Astrocyte (in vitro differentiated cells and primary cell): Measurements from ENCODE around the gene B9D1. TPM values are rescaled to one million over a fixed set of nuclear protein-coding genes. Genes with fewer than 3 reads are reported as not detected.
A peak's percentile ranks its signal among the peaks of the same experiment; 100 is the strongest.

Experiments used
- DNase-seq: peaks from one replicate; pipeline ENCODE4 v3.0.0-alpha.2; 2010; ENCODE audit warnings: low read depth
- FAIRE-seq: peaks from 2 replicates; lab custom pipeline; 2011; peaks lifted over from hg19 to GRCh38; lab: Jason Lieb, UNC
- H2AFZ ChIP-seq: 2 replicates; pipeline ENCODE4 v1.6.0; 2012; ENCODE audit warnings: low read depth, low read length, inconsistent platforms
- H3K27ac ChIP-seq: 2 replicates; pipeline ENCODE4 v1.5.1; 2011; ENCODE audit warnings: low read depth, low read length, inconsistent platforms
- H3K27me3 ChIP-seq: 2 replicates; pipeline ENCODE4 v1.6.0; 2011; ENCODE audit warnings: low read length, inconsistent platforms; ENCODE audit not compliant: insufficient read depth
- H3K36me3 ChIP-seq: 2 replicates; pipeline ENCODE4 v1.5.1; 2011; ENCODE audit warnings: low read length, inconsistent platforms; ENCODE audit not compliant: insufficient read depth
- H3K4me1 ChIP-seq: 2 replicates; pipeline ENCODE4 v1.5.1; 2011; ENCODE audit warnings: low read length, inconsistent platforms; ENCODE audit not compliant: insufficient read depth
- H3K4me2 ChIP-seq: 2 replicates; pipeline ENCODE4 v1.6.0; 2012; ENCODE audit warnings: low read length, inconsistent platforms
- H3K4me3 ChIP-seq: 2 replicates; pipeline ENCODE4 v1.5.1; 2011; ENCODE audit warnings: low read depth, mild to moderate bottlenecking, low read length, inconsistent platforms; ENCODE audit not compliant: insufficient read depth
- H3K79me2 ChIP-seq: 2 replicates; pipeline ENCODE4 v1.6.0; 2012; ENCODE audit warnings: mild to moderate bottlenecking, low read length, inconsistent platforms; ENCODE audit not compliant: insufficient read depth
- H3K9ac ChIP-seq: 2 replicates; pipeline ENCODE4 v1.6.0; 2012; ENCODE audit warnings: mild to moderate bottlenecking, low read length, inconsistent platforms
- H3K9me3 ChIP-seq: 2 replicates; pipeline ENCODE4 v1.5.1; 2012; ENCODE audit warnings: low read depth, mild to moderate bottlenecking, low read length, inconsistent platforms; ENCODE audit not compliant: insufficient read depth
- H4K20me1 ChIP-seq: 2 replicates; pipeline ENCODE4 v1.6.0; 2012; ENCODE audit warnings: low read length, inconsistent platforms; ENCODE audit not compliant: insufficient read depth
- H3K27ac Mint-ChIP-seq: one replicate; pipeline ENCODE4 v1.8.0; 2021; ENCODE audit warnings: mild to moderate bottlenecking, mixed read lengths; ENCODE audit not compliant: unreplicated experiment
- H3K27me3 Mint-ChIP-seq: one replicate; pipeline ENCODE4 v1.8.0; 2021; ENCODE audit warnings: low read depth, mixed read lengths; ENCODE audit not compliant: unreplicated experiment
- H3K36me3 Mint-ChIP-seq: one replicate; pipeline ENCODE4 v1.8.0; 2021; ENCODE audit warnings: low read depth, mixed read lengths; ENCODE audit not compliant: unreplicated experiment
- H3K4me1 Mint-ChIP-seq: one replicate; pipeline ENCODE4 v1.8.0; 2021; ENCODE audit warnings: low read depth, mixed read lengths; ENCODE audit not compliant: unreplicated experiment
- H3K4me3 Mint-ChIP-seq: one replicate; pipeline ENCODE4 v1.8.0; 2021; ENCODE audit warnings: mild to moderate bottlenecking, moderate library complexity, mixed read lengths; ENCODE audit not compliant: unreplicated experiment
- H3K9me3 Mint-ChIP-seq: one replicate; pipeline ENCODE4 v1.8.0; 2021; ENCODE audit warnings: mild to moderate bottlenecking, mixed read lengths; ENCODE audit not compliant: unreplicated experiment
- CTCF ChIP-seq: IDR thresholded peaks from 2 replicates; pipeline ENCODE4 v1.5.1; 2011; ENCODE audit warnings: low read depth, mild to moderate bottlenecking, inconsistent platforms, low read length, moderate library complexity; ENCODE audit not compliant: insufficient read depth
- EZH2 ChIP-seq: IDR thresholded peaks from 2 replicates; pipeline ENCODE4 v1.6.1; 2012; ENCODE audit warnings: mild to moderate bottlenecking, low read length, inconsistent platforms; ENCODE audit not compliant: insufficient read depth
- total RNA-seq: library from RNA; stranded (reverse); gene quantifications from 2 replicates; pipeline ENCODE4 v1.2.1, GENCODE V29; 2021

The B9D1 gene
- total RNA-seq, 1 donor from 2014 or later: 10.2 TPM

DNA sequence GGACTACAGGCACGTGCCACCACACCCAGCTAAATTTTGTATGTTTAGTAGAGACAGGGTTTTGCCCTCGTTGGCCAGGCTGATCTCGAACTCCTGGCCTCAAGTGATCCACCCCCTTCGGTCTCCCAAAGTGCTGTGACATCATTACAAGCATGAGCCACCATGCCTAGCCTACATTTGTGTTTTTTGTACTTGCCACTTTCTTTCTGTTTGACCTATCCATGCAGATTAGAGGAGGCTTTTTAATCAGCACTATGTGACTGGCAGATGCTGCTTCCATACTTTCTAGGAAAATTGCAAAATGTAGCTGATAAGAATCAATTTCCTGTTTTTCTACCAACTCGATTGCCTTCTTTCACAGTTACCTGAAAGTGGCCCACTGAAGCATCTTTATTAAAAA lies 57.3 kb downstream of the B9D1 start:
- peaks cover 29% of the 10 kb centered on the region for H3K4me1 Mint-ChIP-seq
- DNase-seq: no peak
- H3K4me2 ChIP-seq: no peak overlapping the region
- no peak overlapping the region for H2AFZ ChIP-seq
- H3K27ac ChIP-seq: no peak overlapping the region
- H3K27ac Mint-ChIP-seq: no peak overlapping the region
- no peak overlapping the region for H3K4me3 Mint-ChIP-seq
- H4K20me1 ChIP-seq: peaks cover 67% of the 10 kb centered on the region
- H3K4me1 ChIP-seq: peaks cover 17% of the 10 kb centered on the region
- H3K27me3 Mint-ChIP-seq: peaks cover 2% of the 10 kb centered on the region
- TF ChIP-seq EZH2 (no peak), CTCF (no peak)
- no peaks in the 10 kb centered on the region for H3K9me3 ChIP-seq
- H3K79me2 ChIP-seq: peaks cover 31% of the 10 kb centered on the region
- no peaks in the 10 kb centered on the region for H3K9me3 Mint-ChIP-seq
- H3K27me3 ChIP-seq: no peaks in the 10 kb centered on the region
- H3K36me3 Mint-ChIP-seq: peaks cover 9% of the 10 kb centered on the region
- H3K9ac ChIP-seq: no peak overlapping the region
- no peak overlapping the region for H3K4me3 ChIP-seq
- no peak for FAIRE-seq
- H3K36me3 ChIP-seq: no peaks in the 10 kb centered on the region

GRCh38 chr17:19304751-19305150 lies 57.8 kb downstream of the B9D1 start:
- peak overlapping the region; percentile 46 for H3K4me2 ChIP-seq
- peaks cover 9% of the 10 kb centered on the region for H3K36me3 Mint-ChIP-seq
- H3K9ac ChIP-seq: no peak overlapping the region
- peaks cover 33% of the 10 kb centered on the region for H3K79me2 ChIP-seq
- no peaks in the 10 kb centered on the region for H3K27me3 ChIP-seq
- no peak overlapping the region for H3K4me3 ChIP-seq
- H4K20me1 ChIP-seq: peaks cover 72% of the 10 kb centered on the region
- TF ChIP-seq CTCF: no peak
- TF ChIP-seq EZH2: no peak
- H3K4me1 Mint-ChIP-seq: peaks cover 28% of the 10 kb centered on the region
- peaks cover 17% of the 10 kb centered on the region for H3K4me1 ChIP-seq
- H3K27ac ChIP-seq: no peak overlapping the region
- H2AFZ ChIP-seq: no peak overlapping the region
- H3K9me3 Mint-ChIP-seq: no peaks in the 10 kb centered on the region
- no peak overlapping the region for H3K4me3 Mint-ChIP-seq
- H3K27me3 Mint-ChIP-seq: peaks cover 2% of the 10 kb centered on the region
- DNase-seq (no peak), FAIRE-seq (no peak)
- no peak overlapping the region for H3K27ac Mint-ChIP-seq
- no peaks in the 10 kb centered on the region for H3K9me3 ChIP-seq
- no peaks in the 10 kb centered on the region for H3K36me3 ChIP-seq

DNA sequence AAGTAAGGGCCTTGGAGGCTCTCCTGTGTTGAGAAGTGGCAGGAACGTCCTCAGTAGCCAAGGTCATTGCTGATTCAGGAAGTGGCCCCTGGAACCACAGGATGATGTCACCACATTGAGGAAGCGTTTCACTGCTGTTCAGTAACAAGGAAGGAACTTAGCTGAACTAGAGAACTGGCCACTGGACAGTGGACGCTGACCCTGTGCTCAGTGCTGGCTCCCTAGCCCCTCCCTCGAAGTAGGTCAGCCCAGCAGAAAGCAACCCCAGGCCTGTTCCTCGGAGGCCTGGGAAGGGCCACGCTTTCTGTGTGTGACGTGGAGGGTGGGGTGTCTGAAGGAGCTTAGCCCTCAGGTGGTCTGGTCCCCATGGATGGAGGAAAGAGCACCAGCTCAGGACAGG lies 58.3 kb downstream of the B9D1 start:
- FAIRE-seq (no peak), DNase-seq (peak; percentile 74)
- Histone ChIP-seq H3K4me2 (peak overlapping the region; percentile 46), H3K36me3 (no peaks in the 10 kb centered on the region), H2AFZ (no peak overlapping the region), H3K4me3 (no peak overlapping the region), H3K79me2 (peaks cover 38% of the 10 kb centered on the region), H3K9ac (no peak overlapping the region), H3K4me1 (peaks cover 17% of the 10 kb centered on the region), H4K20me1 (peaks cover 77% of the 10 kb centered on the region), H3K27me3 (no peaks in the 10 kb centered on the region), H3K27ac (no peak overlapping the region), H3K9me3 (no peaks in the 10 kb centered on the region)
- Mint-ChIP-seq H3K36me3 (peaks cover 5% of the 10 kb centered on the region), H3K9me3 (no peaks in the 10 kb centered on the region), H3K27me3 (peaks cover 2% of the 10 kb centered on the region), H3K27ac (no peak overlapping the region), H3K4me3 (no peak overlapping the region), H3K4me1 (peaks cover 28% of the 10 kb centered on the region)
- no peak for TF ChIP-seq CTCF
- TF ChIP-seq EZH2: no peak
